ENCODE results near the gene FAM114A1.
"Not testable (repeated sequence)": the region's sequence is repeated elsewhere in the genome, so short reads cannot be mapped to it uniquely, and the experiment has no call there.

Gene FAM114A1

DNA sequence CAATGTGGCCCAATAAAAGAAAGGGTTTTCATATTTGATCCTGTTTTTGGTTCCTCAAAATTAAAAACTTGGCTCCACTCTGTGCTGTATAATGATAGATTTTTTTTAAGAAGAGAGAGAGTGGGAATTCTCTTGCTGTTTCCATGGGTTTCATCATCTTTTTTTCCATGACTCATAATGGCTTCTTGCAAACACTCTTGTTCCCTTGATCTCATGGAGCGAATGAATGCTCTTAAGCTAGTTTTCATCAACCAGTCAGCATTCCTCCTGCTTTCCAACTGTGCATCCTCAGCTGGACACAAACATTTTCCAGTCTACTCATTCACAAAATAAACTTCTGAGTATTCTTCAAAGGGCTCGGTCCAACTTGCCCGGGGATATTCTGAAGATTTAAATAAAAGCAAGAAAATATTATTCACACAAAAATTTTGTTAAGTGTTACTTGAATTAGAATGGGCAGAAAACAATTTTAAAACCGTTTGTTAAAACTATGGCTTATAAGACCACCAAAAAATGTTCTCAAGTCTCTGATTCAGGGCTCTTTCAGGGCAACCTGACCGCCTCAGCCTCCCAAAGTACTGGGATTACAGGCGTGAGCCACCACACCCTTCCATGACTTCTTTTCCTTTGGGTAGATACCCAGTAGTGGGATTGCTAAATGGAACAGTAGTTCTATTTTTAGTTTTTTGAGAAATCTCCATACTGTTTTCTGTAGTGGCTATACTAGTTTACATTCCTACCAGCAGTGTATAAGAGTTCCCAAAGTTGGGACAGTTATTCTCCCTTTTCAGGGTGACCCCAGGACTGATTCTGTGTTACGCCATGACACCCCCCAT is 99.9 kb downstream of the FAM114A1 start:
- no peak for DNase-seq (ENCODE audit: low read depth)

DNA sequence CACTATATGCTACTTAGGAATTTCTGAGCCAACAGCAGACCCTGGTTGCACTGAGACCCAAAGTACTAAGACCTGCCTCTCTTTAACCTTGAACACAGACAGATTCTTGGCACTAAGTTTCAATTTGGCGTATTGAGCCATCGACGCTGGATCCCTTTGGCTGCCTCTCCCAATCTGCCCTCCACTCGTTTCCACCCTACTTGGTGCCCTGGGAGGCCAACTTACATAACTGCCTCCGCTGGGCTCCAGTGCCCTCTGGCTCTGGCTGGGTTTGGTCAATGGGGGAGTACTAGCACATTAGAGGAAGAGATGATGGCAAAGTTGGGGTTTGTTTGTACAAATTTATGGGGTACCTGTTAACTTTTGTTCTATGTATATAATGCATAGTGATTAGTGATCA is 101.1 kb downstream of the FAM114A1 start:
- no peak for DNase-seq (ENCODE audit: low read depth)

GRCh38 chr4:38976308-38976707 is 108.7 kb downstream of the FAM114A1 start:
- no peak for DNase-seq (ENCODE audit: low read depth)

DNA sequence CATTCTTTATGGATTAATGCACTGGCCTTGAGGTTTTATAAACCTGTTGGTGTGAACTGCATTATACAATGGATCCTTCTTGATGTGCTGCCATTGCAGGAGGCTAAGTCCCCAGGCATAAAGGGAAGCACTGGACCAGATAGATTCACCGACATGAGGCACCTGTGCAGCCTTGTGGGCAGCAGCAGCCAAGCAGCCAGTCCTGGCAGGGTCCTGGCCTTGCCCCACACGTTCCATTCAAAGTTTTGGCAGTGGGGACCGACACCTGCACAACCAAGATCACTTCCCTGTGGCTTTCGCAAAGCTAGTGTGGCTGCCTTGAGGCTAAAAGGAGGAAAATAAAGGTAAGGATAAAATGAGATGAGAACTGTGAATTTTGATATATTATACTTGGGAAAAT is 111.5 kb downstream of the FAM114A1 start:
- no peak for DNase-seq (ENCODE audit: low read depth)

DNA sequence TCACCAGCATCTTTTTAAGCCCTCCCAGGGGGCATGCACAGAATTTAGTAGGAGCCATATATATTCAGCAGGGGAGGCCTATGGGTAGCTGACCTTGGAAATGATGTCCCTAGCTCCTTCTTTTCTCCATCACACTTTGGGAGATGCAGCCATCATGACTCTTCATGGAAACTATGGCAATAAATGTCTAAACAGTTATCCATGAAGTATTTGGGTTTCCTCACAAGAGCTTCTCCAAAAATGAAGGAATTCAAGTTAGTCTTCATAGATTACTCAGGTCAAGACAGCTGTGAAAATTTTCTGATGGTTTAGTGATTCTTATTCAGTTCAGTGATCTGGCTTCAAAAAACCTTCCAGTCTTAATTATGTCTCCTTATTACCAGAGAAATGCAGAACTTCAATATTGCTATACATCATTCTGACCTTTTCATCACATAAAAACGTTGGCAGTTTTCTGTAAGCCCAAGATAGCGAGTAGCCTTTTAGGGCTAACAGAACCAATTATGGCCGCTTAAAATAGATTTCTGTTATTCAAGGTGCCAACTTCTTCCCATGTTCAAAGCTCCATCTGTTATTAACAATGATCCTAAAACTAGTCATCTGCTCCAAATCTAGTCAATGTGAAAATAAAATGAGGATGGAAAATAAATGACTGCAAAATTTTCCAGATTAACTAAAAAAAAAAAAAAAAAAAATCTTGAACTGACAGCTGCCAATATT is 112.1 kb downstream of the FAM114A1 start:
- DNase-seq (ENCODE audit: low read depth), result no peak

- DNase-seq (ENCODE audit: low read depth), result no peak
Measured at GRCh38 chr4:38980903-38981676, 113.5 kb downstream of the FAM114A1 start.

DNA sequence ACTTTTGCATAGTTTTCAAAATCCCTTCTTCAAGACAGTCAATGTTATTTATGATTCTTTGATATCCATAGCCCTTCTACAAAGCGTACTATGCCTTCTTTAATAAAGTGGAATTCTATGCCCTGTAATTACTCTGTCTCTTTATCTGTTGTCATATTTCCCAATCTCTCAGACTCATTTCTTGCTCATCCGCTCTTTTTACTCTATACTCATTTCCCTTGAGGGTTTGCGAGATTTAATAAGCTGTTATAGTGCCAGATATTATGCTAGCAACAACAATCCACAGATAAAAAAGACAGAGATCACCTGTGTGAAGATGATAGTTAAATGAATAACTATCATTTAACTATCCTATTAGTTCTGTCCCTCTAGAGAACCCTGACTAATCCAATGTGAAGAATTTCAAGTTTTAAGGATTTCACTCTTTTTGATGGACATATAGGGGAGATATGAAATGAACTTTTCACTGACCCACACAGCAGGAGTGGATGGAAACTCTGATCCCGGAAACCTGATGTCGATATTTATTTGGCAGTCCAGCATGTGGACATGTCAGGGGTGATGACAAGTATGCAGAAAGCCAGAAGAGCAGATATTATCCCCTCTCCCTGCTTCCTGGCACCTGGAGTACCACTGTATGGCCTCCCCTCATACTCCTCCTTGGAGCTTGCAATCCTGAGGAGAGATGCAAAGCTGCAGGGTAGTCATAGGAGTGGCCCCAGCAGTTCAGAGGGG is 114.9 kb downstream of the FAM114A1 start:
- DNase-seq (ENCODE audit: low read depth), result no peak

- DNase-seq (ENCODE audit: low read depth), result no peak
Measured at GRCh38 chr4:38983291-38983690, 115.7 kb downstream of the FAM114A1 start.

DNA sequence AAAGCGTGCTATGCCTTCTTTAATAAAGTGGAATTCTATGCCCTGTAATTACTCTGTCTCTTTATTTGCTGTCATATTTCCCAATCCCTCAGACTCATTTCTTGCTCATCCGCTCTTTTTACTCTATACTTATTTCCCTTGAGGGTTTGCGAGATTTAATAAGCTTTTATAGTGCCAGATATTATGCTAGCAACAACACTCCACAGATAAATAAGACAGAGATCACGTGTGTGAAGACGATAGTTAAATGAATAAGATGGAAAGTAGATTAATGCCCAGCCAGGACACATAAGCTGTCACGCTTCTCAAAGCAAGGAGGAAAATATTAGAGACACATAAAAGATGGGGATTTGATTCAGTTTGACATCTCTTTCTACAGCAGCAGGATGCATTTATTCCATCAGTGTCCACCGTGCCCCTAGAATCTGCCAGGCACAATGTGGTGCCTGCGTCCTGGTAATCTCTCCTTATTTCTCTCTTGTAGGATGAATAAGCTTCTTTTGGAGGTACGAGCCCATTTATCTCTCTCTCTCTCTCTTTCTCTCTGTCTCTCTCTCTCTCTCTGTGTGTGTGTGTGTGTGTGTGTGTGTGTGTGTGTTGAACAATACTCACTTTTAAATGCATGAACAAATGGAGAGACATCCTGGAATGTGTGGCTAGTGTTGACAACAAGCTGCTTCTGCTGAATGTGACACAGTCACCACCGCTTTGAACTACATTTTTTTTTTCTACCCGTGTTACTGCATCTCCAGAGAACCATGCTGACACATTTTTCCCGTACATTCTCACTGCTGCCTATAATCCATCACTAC is 116.4 kb downstream of the FAM114A1 start:
- no peak for DNase-seq (ENCODE audit: low read depth)

DNA sequence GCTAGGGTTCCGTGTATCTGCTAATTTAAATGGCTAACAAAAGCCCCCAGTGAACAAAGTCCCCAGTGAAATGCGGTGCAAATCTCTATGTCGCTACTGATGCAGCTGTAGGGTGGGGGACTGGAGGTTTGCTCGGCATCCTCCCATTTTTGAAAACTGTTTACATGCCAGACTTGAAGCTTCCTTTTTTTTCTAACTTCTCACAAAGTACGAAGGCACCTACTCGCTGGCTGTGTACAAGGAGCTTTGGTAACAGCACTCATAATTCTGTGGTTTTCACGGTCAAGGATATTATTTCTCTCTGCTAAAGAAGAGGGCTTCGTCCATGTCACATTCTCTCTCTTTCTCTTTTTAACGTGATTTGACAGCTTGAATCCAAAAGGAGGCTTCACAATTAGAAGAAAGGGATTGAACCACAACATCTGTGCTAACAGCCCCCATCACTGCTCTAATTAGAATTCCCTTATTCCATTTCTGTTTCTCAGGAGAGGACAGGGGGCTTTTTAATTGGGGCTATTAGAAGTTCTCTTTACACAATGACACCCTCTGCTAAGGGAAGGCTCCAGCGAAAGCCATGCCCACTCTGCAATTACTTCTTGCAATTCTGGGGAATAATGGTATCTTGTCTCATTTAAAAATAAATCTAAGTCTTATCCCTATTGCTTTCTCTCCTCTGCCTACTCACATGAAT is 117.9 kb downstream of the FAM114A1 start:
- DNase-seq (ENCODE audit: low read depth), result no peak

DNA sequence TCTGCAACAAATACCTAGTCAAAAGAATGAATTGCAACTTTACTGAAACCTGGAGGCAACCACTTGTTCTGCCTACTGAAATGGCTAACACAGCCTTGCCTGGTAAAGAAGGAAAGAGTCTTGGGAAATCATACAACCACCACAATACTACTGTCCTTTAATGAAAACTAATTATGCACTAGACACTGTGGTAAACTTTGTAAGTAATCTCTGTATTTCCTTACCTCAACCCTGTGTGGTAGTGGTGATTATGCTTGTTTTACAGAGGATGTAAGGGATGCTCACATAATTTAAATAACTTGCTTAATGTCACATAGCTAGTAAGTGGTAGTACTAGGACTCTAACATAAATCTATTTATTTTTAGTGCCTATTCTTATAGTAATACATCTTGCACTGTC is 119.9 kb downstream of the FAM114A1 start:
- DNase-seq (ENCODE audit: low read depth), result no peak

DNA sequence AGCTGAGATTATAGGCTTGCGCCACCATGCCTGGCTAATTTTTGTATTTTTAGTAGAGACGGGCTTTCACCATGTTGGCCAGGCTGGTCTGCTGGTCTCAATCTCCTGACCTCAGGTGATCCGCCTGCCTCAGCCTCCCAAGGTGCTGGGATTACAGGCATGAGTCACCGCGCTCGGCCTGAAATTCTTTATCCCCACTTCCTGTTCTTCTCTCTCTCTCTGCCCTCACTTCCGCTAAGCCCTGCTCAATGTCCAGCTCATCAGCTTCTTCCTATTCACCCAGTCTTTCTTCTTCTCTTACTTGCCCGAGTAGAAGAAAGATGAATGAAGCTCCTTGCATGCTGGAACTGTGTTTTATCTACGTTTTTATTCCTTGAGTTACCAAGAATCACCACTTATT is 120.7 kb downstream of the FAM114A1 start:
- DNase-seq (ENCODE audit: low read depth), result not testable (repeated sequence)

- DNase-seq (ENCODE audit: low read depth), result no peak
Measured at GRCh38 chr4:38989487-38989886, 121.9 kb downstream of the FAM114A1 start.

DNA sequence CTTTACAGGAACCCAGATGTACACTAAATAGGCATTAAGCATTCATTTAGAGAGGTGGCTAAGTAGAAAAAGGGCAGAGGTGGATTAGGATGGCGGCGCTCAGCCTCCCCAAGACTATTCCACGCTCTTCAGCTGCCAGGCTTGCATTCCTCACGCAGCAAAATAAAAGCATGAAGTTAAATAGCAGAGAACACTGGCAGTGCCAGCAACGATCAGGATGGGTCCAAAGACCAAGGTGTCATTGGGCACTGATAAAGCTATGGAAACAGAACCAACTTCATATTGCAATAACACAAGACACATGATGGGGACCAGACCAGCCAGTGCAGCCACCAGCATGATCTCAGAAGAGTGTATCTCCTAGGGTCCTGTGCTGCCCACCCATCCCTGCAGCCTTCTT is 122.6 kb downstream of the FAM114A1 start:
- DNase-seq (ENCODE audit: low read depth), result no peak

- no peak for DNase-seq (ENCODE audit: low read depth)
Measured at GRCh38 chr4:38993683-38994082, 126.1 kb downstream of the FAM114A1 start.

DNA sequence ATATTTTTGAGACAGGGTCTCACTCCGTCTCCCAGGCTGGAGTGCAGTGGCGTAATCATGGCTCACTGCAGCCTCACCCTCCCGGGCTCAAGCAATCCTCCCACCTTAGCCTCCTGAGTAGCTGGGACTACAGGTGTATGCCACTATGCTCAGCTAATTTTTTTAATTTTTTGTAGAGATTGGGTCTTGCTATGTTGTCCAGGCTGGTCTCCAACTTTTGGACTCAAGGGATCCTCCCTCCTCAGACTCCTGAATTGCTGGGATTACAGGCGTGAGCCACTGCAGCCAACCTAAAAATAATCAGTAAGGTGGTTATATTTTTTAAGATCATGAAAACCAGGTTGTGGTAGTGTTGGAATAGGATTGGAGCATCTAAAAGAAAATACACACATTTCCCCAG is 126.5 kb downstream of the FAM114A1 start:
- DNase-seq (ENCODE audit: low read depth), result no peak

Data from T-helper 22 cell (primary cell).